HCT116 (cell line): ENCODE measurements around the gene ACYP2. TPM values are rescaled to one million over a fixed set of nuclear protein-coding genes. Genes with fewer than 3 reads are reported as not detected.

Experiments
- ATAC-seq: fragments of 200-7000 bp; cut with Tn5 transposase; 2 replicates; pipeline ENCODE4 v1.9.1; 2020; ENCODE audit warnings: mild to moderate bottlenecking, moderate library complexity
- BruUV-seq: library from RNA; stranded (reverse); fragments of 400-500 nt; replicated peaks from 2 replicates; lab custom pipeline; 2021; lab: Mats Ljungman, UMichigan
- CTCF ChIA-PET: fragments of 300-600 bp; sonication (Branson Sonifier 250); formaldehyde crosslinking; loops from one replicate; lab custom pipeline; 2021; ENCODE audit warnings: antibody characterized with exemption; lab: Charles Lee
- POLR2A ChIA-PET: fragments of 300-600, 350-600 bp; sonication (Branson Sonifier 250); formaldehyde crosslinking; loops from one replicate; lab custom pipeline; 2021; ENCODE audit warnings: antibody characterized with exemption; lab: Charles Lee
- RAD21 ChIA-PET, 2 experiments: fragments of 300-600 bp; sonication (Branson Sonifier 250); formaldehyde crosslinking; loops; one replicate each; lab custom pipeline; 2023; ENCODE audit warnings: low total read pairs in 2 of 2; ENCODE audit not compliant: uncharacterized antibody in 2 of 2, unreplicated experiment in 2 of 2, low non-redundant PET in 1 of 2; lab: Charles Lee
- DNase-seq: peaks from one replicate; pipeline ENCODE4 v3.0.0-alpha.2; 2010; ENCODE audit warnings: low read depth, low spot score
- H2AFZ ChIP-seq: fragments of 200-600 bp; shearing (Covaris generic), sonication (generic); 2 replicates; pipeline ENCODE4 v1.6.1; 2017; ENCODE audit warnings: low read depth, mixed run types, mixed read lengths, antibody characterized with exemption, low read length; ENCODE audit not compliant: poor library complexity, severe bottlenecking
- H3K27ac ChIP-seq: 2 replicates; pipeline ENCODE4 v1.5.1; 2012; ENCODE audit warnings: low read depth, low read length
- H3K27me3 ChIP-seq: fragments of 200-600 bp; sonication (generic); 2 replicates; pipeline ENCODE4 v1.6.1; 2016; ENCODE audit warnings: mixed run types, low read length, mixed read lengths; ENCODE audit not compliant: insufficient read depth
- H3K36me3 ChIP-seq, 2 experiments: fragments of 200-500 bp in 1 of 2; fragments of 200-600 bp in 1 of 2; sonication (Bioruptor generic) in 1 of 2; sonication (generic) in 1 of 2; 2 replicates each; pipeline versions ENCODE4 v1.5.1 to v1.6.1; 2014 to 2016; ENCODE audit warnings: low read length in 2 of 2, inconsistent platforms in 1 of 2, mixed read lengths in 1 of 2, mixed run types in 1 of 2; ENCODE audit not compliant: insufficient read depth in 2 of 2, control insufficient read depth in 1 of 2
- H3K4me1 ChIP-seq, 2 experiments: fragments of 200-600 bp in 1 of 2; sonication (generic) in 1 of 2; 2 replicates each; pipeline versions ENCODE4 v1.5.1 to v1.6.1; 2012 to 2017; ENCODE audit warnings: low read length in 2 of 2, inconsistent platforms in 1 of 2, mild to moderate bottlenecking in 1 of 2, mixed read lengths in 1 of 2, mixed run types in 1 of 2, moderate library complexity in 1 of 2; ENCODE audit not compliant: insufficient read depth in 2 of 2, control insufficient read depth in 1 of 2
- H3K4me2 ChIP-seq: fragments of 200-600 bp; sonication (generic); 2 replicates; pipeline ENCODE4 v1.6.1; 2017; ENCODE audit warnings: mixed run types, low read length, mixed read lengths
- H3K4me3 ChIP-seq, 2 experiments: fragments of 200-600 bp in 1 of 2; sonication (generic) in 1 of 2; replicated peaks in 1 of 2; 2 replicates each; pipeline ENCODE4 v1.5.1; 2011 to 2016; ENCODE audit warnings: low read length in 2 of 2, control low read depth in 1 of 2, low read depth in 1 of 2, mild to moderate bottlenecking in 1 of 2, mixed read lengths in 1 of 2, mixed run types in 1 of 2
- H3K79me2 ChIP-seq: fragments of 200-600 bp; sonication (generic); 2 replicates; pipeline ENCODE4 v1.6.1; 2017; ENCODE audit warnings: mild to moderate bottlenecking, mixed run types, low read length, moderate library complexity, mixed read lengths; ENCODE audit not compliant: insufficient read depth
- H3K9ac ChIP-seq: fragments of 200-600 bp; sonication (generic); 2 replicates; pipeline ENCODE4 v1.6.1; 2016; ENCODE audit warnings: low read length, mixed read lengths
- H3K9me2 ChIP-seq: fragments of 200-600 bp; sonication (generic), shearing (Covaris generic); 2 replicates; pipeline ENCODE4 v1.6.1; 2017; ENCODE audit warnings: mixed run types, mild to moderate bottlenecking, moderate library complexity; ENCODE audit not compliant: insufficient read depth
- H3K9me3 ChIP-seq, 2 experiments: fragments of 200-500 bp in 1 of 2; fragments of 200-600 bp in 1 of 2; sonication (Bioruptor generic) in 1 of 2; sonication (generic) in 1 of 2; 2 replicates each; pipeline ENCODE4 v1.6.1; 2014 to 2017; ENCODE audit warnings: low read length in 2 of 2, mixed read lengths in 2 of 2, inconsistent platforms in 1 of 2, low read depth in 1 of 2, mild to moderate bottlenecking in 1 of 2, mixed run types in 1 of 2, moderate library complexity in 1 of 2; ENCODE audit not compliant: control insufficient read depth in 1 of 2, insufficient read depth in 1 of 2
- H4K20me1 ChIP-seq: fragments of 200-600 bp; sonication (generic), shearing (Covaris generic); 2 replicates; pipeline ENCODE4 v1.6.1; 2017; ENCODE audit warnings: mixed run types, mild to moderate bottlenecking, moderate library complexity; ENCODE audit not compliant: insufficient read depth
- CTCF ChIP-seq, 3 experiments: fragments of 200-600 bp in 1 of 3; sonication (generic) in 1 of 3; IDR thresholded peaks in 2 of 3; conservative IDR thresholded peaks in 1 of 3; 2 replicates each; pipeline ENCODE4 v1.5.1; 2012 to 2017; ENCODE audit warnings: low read depth in 2 of 3, low read length in 2 of 3, antibody characterized with exemption in 1 of 3, borderline replicate concordance in 1 of 3, control low read depth in 1 of 3, mild to moderate bottlenecking in 1 of 3, mixed read lengths in 1 of 3, mixed run types in 1 of 3, moderate library complexity in 1 of 3; ENCODE audit not compliant: insufficient read depth in 1 of 3
- FOSL1 ChIP-seq: IDR thresholded peaks from 2 replicates; pipeline ENCODE4 v1.6.1; 2012; ENCODE audit warnings: low read depth
- REST ChIP-seq: IDR thresholded peaks from 2 replicates; pipeline ENCODE4 v1.6.1; 2012; ENCODE audit warnings: low read depth
- SIN3A ChIP-seq: IDR thresholded peaks from 2 replicates; pipeline ENCODE4 v1.6.1; 2012; ENCODE audit warnings: low read depth
- ZBTB33 ChIP-seq: IDR thresholded peaks from 2 replicates; pipeline ENCODE4 v1.6.1; 2011; ENCODE audit warnings: mild to moderate bottlenecking, low read length, moderate library complexity; ENCODE audit not compliant: insufficient replicate concordance; ENCODE audit errors: extremely low read depth
- intact Hi-C: fragments of 100-400 bp; cut with micrococcal nuclease; formaldehyde crosslinking; loops from 2 replicates; pipeline ENCODE4 v1.10.0; 2022
- total RNA-seq: library from RNA; stranded (reverse); gene quantifications from one replicate; pipeline ENCODE4 v1.2.1, GENCODE V29; 2021; ENCODE audit not compliant: unreplicated experiment

ACYP2 gene
- total RNA-seq, 1 experiment from 2014 or later: 9.4 TPM

GRCh38 chr2:54083021-54083420 lies 32.4 kb upstream of the ACYP2 start:
- TF ChIP-seq CTCF (IDR thresholded peaks at IDR 0.05 in 2 of 3, conservative IDR thresholded peaks at IDR 0.05 in 1 of 3; ENCODE audit: borderline replicate concordance in 1 of 3, insufficient read depth in 1 of 3, low read depth in 2 of 3, low read length in 2 of 3) (no peak), FOSL1 (no peak), REST (no peak), ZBTB33 (no peak), SIN3A (no peak)
- Histone ChIP-seq H3K9me2 (no peaks in the 10 kb centered on the region; the same call in 1 of the 2 replicates), H4K20me1 (no peaks in the 10 kb centered on the region), H2AFZ (no peak overlapping the region), H3K4me1 (peaks cover 2 to 8% of the 10 kb centered on the region in 2 experiments; a peak in 3 of 4 replicates), H3K4me2 (no peak overlapping the region), H3K36me3 (no peaks in the 10 kb centered on the region), H3K4me3 (no peak overlapping the region), H3K27ac (no peak overlapping the region), H3K27me3 (no peaks in the 10 kb centered on the region), H3K9me3 (no peaks in the 10 kb centered on the region), H3K9ac (no peak overlapping the region), H3K79me2 (no peaks in the 10 kb centered on the region)
- ChIA-PET RAD21 (no interaction called here), POLR2A (no interaction called here), CTCF (no interaction called here)
- no TSS peak for BruUV-seq
- ATAC-seq: no peak
- no peak for DNase-seq
- intact Hi-C loops: no loop called here
